CD4-positive, alpha-beta T cell treated with Interleukin-21 for 1 hour (primary cell): Measurements from ENCODE around the gene GAMT.

Experiments used
- DNase-seq: peaks from one replicate; pipeline ENCODE4 v3.0.0-alpha.2; 2020

Gene GAMT

GRCh38 chr19:1362387-1363257 is 38.7 kb downstream of the GAMT start:
- no peak for DNase-seq

- DNase-seq, result no peak
Measured at GRCh38 chr19:1361601-1362386, 39.5 kb downstream of the GAMT start.

GRCh38 chr19:1360818-1361461 is 40.4 kb downstream of the GAMT start:
- DNase-seq, result no peak

GRCh38 chr19:1360126-1360817 is 41.1 kb downstream of the GAMT start:
- DNase-seq, result no peak

- DNase-seq, result no peak
Measured at GRCh38 chr19:1357531-1358109, 43.7 kb downstream of the GAMT start.

GRCh38 chr19:1356508-1356865 is 44.9 kb downstream of the GAMT start:
- no peak for DNase-seq

DNA sequence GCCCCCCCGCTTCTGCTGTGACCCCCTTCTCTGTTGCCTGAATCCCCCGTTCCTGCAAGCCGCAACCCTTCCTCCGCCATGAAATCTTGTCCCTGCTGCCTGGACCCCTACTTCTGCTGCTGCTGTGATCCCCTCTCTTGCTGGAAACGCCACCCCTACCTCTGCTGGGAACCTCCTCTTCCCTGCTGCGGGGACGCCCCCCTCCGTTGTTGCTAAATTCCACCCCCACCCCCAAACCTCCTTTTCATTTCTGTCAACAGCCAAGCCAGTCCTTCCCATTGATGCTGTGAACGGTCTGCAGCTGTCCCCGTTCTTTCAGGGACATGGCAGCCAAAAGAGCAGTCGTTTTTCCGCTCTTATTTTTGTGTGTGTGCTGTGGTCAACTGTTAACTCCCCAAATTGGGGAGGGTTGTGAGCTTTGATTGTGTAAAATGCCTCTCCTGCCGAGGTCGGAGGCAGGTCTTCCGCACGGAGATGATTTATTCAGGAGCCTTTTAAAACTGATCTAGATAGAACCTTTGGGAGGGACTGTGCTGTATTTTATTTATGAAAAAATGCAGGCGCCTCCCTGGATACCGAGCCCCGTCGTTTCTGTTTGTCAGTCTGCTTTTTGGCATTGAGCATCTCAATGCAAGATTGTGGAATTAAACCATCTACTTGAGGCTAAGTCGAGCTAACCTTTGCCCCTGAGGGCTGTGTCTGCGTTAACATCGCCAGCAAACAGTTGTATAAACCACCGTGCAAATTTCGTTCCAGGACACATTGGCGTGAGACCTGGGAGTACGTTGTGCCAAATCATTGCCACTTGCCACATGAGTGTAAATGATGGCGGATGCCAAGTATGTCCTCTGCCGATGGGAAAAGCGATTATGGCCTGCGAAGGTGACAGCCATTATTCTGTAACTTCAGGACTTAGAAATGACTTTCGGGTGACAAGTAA is 45.5 kb downstream of the GAMT start:
- no peak for DNase-seq

DNA sequence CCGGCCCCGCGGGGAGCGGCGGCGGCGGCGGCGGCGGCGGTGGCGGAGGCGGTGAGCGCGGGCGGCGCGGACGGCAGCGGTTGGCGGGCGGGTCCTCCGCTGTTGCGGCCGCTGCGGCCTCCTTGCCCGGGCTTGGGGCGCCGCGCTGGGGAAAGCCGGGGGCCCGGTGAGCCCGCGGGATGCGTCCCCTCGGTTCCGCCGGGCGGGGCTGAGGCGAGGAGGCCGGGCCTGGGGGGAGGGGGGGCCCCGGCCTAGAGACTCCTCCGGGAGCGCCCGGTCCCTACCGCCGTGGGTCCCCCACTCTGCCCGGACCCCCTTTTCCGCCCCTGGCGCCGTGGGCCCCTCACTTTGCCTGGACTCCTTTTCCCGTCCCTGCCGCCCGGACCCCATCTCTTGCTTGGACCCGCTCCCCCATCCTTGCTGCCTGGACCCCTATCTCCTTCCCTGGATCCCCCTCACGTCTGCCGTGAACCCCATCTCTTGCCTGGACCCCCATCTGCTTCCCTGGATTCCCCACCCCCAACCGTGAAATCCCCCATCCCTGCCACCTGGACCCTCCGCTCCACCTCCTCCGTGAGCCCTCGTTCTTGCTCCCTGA is 46.3 kb downstream of the GAMT start:
- DNase-seq, result no peak

GRCh38 chr19:1353144-1353543 is 48.2 kb downstream of the GAMT start:
- DNase-seq, result no peak

- DNase-seq, result no peak
Measured at GRCh38 chr19:1351381-1351851, 49.9 kb downstream of the GAMT start.

DNA sequence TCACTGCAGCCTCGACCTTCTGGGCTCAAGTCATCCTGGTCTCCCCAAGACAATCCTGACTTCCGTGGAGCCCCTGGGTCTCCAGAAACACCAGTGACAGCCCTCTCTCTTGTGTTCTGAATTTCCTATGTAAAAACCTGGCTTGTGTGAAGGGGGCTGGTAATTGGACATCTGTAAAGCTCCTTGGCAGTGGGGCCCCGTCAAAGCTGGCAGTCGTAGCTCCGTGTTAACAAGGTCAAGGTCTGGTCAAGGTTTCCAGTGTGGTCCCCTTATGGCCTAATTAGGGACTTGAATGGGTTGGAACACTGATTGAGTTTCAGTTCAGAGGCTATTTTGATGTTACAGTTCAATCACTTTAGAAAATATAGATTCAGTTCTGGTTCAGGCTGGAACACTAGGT is 50.5 kb downstream of the GAMT start:
- no peak for DNase-seq

- no peak for DNase-seq
Measured at GRCh38 chr19:1349211-1349610, 52.1 kb downstream of the GAMT start.
